ENCODE data around the gene STK35. TPM values are rescaled to one million over a fixed set of nuclear protein-coding genes. Genes with fewer than 3 reads are reported as not detected.
"Not testable (repeated sequence)": the region's sequence is repeated elsewhere in the genome, so short reads cannot be mapped to it uniquely, and the experiment has no call there.

Gene STK35
- total RNA-seq, 1 experiment from 2014 or later: 10.4 TPM

DNA sequence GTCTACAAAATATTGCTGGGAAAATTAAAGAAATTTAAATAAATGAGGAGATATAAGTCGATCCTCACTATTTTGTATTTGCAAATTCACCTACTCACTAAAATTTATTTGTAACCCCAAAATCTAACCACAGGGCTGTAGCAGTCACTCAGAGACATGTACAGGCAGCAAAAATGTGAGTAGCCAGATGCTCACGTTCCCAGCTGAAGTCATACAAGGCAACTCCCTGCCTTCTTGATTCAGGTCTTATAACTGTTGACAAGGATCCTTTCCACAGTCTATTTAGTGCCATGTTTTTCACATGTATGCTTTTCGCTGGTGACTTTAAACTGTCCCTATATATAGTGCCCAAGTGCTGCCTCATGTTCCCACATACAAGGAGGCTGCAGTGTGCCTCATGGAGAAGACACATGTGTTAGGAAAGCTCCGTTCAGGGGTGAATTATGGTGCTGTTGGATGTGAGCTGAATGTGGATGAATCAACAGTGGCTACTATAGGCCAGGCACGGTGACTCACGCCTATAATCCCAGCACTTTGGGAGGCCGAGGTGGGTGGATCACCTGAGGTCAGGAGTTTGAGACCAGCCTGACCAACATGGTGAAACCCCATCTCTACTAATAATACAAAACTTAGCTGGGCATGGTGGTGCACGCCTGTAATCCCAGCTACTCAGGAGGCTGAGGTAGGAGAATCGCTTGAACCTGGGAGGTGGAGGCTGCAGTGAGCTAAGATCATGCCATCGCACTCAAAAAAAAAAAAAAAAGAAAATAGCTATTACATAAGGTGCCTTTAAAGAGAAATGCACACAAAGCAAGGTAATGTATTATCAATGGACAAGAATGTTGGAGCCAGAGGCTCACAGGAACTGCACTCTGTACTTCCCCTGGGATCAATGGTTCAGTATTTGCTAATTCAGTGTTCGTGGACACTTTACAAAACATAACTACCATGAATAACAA lies 55.3 kb downstream of the STK35 start:
- no peak for DNase-seq (ENCODE audit: low spot score)

DNA sequence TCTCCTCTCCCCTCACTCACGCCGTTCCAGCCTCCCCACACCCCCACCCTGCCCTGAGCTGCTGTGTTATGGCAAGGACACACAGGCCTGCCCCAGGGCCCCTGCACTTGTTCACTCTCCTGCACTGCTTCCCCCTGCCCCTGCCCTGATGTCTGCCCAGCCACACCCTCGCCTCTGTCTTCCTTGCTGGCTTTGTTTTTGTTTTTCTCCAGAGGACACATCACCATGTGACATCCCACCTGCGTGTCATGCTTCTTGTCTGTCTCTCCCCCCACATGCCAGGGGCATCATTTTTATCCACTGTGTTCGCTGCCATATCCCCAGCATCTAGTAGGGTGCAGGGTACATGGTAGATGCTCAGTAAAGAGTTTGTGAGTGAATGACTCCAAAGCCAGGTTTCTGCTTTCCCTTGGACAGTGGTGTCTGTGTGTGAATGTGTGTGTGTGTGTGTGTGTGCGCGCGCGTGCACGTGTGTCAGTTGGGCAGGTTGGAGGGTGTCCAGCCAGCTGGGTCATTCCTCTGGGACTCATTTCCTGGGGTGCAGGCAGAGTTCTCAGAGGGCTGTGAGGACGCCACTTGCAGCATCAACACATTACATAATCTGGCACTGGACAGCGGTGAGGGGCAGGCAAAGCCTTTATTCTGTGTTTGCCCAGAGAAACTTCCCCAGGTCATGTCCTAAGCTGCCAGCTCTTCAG lies 60.6 kb downstream of the STK35 start:
- DNase-seq (ENCODE audit: low spot score): no peak

DNA sequence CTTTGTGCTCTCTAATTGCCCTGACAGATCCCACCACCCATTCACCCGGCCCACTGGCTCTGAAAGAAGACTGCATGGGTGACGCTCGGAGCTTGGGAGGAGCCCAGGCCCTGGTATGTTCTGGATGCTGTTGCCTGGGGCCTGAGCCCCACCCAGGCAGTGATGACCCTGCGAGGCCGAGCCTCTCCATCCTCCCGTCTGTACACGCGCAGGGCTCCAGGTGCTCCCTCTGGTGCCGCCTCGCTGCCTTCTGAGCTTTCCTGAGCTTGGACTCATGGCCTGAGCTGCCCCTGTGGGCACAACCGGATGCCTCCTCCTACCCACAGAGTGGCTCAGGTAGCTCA lies 61.2 kb downstream of the STK35 start:
- no peak for DNase-seq (ENCODE audit: low spot score)

DNA sequence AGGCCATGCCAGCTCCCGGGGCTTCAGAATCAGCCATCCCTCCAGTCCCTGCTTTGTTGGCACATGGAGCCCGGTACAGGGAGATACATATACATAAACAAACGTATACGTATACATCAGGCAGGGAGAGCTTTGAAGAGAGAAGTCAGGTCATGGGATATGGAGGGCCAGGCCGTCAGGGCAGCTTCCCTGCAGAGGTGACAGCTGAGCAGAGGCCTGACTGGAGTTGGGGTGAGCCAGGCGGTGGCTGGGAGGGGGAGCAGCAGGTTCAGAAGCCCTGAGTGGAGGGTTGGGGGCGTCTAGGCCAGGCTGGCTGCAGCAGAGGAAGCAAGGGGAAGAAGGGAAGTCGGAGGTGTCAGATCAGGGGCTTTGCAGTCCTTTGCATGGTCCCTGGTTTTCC lies 61.7 kb downstream of the STK35 start:
- DNase-seq (ENCODE audit: low spot score): no peak

DNA sequence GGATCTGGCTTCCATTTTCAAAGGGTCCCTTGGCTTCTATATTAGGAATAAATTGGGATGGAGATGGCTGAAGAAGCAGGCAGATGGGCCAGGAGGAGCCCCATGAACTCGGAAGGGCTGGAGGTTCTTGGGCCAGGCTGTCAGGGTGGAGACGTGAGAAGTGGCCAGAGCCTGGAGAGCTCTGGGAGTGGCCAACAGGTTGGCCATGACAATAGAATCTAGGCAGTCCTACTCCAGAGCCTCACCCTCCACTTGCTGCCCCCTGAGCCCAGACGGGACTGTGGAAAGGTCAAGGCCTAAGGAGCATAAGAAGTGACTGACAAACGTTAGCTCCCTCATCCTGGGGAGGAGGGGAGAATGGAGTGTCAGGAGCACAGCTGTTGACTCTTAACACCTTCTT lies 62.1 kb downstream of the STK35 start:
- no peak for DNase-seq (ENCODE audit: low spot score)

DNA sequence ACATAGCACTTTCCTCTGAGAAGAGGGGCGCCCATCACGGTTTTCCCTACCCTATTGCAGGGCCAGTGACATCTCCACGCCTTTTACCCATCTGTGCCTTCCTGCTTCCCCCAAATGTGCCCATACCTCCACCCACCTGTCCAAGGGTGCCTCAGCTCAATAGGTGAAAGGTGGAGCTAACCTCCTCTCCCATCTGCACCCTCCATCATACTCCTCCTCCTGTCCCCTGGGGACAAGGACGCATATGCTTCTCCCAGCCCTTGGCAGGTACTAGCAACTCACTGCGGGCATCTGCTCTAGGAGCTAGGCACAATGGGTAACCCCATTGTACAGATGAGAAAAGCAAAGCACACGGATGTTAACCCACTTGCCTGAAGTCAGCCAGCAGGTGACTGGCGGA lies 62.8 kb downstream of the STK35 start:
- no peak for DNase-seq (ENCODE audit: low spot score)

DNA sequence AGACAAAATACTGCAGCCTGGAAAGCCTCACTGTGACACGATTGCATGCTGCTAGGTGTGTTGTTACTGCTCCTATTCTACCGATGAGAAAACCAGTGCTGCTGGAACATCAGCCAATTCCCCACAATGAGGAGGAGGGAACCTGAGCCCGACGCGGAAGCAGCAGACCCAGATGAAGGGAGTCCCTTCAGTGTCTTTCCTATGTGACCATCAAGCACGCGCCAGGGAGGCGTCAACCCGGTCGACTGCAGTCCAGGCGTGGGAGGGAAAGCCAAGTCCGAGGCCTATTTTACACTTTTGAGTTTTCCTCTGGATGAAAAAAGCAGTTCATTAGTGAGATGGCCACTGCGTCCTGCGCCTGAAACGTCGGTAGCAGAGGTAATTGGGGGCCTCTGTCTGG lies 63.3 kb downstream of the STK35 start:
- DNase-seq (ENCODE audit: low spot score): no peak

DNA sequence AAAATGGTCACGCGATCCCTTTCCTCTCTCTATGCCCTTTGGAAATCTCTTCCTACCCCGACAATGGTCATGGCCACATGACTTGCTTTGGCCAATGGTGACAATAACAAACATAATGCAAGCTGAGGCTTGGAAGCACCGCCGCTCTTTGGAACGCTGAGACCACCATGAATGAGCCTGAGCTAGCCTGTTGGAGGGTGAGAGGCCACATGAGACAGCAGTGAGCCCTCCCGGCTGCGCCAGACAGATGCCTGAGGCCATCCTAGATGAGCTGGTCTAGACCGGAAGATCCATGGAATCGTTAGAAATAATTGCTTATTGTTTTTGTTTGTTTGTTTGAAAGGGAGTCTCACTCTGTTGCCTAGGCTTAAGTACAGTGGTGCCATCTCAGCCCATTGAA lies 64.2 kb downstream of the STK35 start:
- DNase-seq (ENCODE audit: low spot score): no peak

DNA sequence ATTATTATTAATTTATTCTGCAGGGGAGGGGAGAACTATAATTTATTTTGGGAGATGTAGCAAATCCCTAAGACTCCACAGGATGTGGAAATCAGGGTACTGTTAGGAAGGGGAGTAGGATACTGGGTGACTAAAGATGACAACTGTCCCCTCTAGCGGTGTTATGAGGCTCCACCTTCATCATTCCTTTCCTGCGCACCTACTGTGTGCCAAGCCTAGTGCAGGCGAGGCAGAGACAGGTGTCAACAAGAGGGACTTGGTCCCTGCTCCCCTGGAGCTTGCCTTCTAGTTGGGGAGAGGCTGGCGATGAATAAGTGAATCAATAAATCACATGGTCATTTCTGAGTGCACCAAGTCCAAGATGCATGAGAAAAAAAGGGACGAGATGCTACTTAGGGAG lies 65.5 kb downstream of the STK35 start:
- DNase-seq (ENCODE audit: low spot score): no peak

DNA sequence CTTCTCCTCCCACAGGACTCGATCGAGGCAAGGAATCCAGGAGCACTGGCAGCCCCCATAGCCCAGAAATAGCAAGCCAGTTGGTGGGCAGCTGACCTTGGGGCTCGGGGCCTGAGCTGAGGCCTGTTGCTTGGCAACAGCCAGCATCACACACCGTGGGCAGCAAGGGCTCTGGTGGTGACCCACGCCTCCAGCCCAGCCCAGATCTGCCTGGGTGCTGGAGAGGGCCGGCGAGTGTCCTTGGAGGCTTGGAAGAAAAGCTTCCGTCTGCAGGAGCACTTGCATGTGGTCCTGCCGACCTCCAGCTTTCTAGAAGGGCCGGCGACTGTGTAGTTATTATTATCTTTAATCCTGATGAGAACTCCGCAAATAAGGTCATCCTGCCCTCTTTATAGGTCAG lies 67.3 kb downstream of the STK35 start:
- DNase-seq (ENCODE audit: low spot score): no peak

DNA sequence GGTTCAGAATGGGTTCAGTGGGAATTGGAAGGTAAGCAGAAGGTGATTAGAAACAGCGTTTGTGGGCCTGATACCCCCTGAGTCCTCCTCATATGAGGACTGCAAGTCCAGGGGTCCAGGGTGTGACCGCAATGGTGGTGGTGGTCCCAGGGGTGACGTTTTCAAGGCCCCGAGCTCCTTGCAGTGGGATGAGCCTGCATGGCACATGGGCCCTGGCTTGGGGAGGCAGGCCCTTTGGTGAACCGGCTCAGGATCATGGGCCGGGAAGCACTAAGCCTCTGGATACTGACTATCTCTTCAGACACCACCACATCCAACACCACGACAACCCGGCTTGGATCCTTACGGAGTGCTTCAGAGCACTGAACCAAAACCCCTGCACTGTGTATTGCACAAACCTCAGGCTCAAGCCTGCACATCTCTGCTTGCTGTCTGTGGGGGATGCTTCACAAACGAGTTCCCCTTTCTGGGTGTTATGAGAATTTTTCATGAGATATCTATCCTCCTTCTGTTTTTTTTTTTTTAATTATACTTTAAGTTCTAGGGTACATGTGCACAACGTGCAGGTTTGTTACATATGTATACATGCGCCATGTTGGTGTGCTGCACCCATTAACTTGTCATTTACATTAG lies 67.9 kb downstream of the STK35 start:
- DNase-seq (ENCODE audit: low spot score): no peak

DNA sequence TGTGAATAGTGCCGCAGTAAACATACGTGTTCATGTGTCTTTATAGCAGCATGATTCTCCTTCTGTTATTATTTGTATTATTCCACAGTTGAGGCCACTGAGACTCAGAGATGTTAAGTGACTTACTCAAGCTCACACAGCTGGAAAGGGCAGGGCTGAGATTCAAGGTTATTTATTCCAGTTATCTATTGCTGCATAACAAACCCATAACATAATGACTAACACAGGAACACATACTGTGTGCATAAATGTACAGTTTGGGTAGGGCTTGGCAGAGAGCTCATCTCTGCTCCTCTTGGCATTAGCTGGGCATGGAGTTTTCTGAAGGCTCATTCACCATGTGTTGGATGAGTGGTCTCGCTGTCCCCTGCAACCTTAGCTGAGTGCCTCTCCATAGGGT lies 68.8 kb downstream of the STK35 start:
- DNase-seq (ENCODE audit: low spot score): no peak

DNA sequence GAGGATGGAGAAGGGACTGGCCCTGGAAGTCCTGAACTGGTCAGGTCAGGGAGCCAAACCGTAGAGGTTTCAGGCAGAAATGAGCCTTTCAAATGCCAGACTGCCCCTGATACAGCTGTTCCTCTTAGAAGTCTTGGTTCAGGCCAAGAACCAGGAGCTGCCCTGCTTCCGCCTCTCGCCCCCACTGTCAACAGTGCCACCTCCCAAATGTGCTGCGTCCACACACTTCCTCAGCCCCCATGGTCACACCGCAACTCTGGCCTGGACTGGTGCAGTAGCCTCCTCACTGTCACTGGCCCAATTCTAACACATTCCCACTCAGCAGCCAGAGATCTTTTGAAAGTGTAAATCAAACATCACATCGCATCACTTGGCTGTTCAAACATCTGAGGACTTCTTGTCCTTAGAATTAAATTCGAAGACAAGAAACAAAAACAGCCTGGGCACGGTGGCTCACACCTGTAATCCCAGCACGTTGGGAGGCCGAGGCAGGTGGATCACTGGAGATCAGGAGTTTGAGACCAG lies 69.7 kb downstream of the STK35 start:
- no peak for DNase-seq (ENCODE audit: low spot score)

DNA sequence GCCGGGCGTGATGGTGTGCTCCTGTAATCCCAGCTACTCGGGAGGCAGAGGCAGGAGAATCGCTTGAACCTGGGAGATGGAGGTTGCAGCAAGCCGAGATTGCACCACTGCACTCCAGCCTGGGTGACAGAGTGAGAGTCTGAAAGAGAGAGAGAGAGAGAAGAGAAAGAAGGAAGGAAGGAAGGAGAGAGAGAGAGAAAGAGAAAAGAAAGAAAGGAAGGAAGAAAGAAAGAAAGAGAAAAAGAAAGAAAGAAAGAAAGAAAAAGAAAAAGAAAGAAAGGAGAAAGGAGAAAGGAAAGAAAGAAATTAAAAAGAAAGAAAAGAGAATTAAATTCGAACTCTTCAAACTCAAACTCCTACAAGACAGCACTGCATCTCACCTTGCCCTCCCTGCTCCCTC lies 70.2 kb downstream of the STK35 start:
- not testable (repeated sequence) for DNase-seq (ENCODE audit: low spot score)

DNA sequence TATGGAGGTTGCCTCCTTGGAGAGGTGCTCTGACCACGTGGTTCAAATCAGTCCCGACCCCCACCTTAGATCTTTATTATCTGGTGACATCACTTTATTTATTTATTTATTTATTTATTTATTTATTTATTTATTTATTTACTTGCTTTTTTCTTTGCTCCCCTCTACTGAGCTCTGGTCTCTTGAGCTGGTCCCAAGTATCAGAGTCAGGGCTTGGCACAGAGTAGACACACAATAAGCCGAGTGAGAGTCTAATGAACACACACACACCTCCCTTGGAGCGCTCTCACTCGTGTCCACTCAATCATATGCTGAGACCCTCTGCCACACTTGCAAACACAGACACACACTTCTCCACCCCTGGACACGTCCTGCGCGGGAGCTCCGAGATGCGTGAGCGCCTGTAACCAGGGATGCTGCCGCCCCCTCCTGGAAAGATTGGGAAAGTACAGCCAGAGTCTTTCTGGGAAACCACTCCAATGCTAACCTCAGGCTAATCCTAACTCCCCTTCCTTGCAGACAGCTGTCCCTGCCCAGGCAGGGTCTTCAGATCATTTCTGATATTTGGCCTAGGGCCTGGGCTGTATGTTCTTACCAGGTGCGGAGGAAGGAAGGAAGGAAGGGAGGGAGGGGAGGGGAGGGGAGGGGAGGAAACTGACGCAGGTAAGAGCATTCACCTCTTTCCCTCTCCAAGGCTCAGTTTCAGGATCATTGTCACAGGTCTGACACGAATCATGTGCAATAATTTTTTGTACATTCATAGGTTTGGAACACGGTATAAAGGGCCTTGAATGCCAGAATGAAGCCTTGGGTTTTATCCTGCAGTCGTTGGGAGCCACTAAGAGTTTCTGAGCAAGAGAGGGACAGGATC lies 70.9 kb downstream of the STK35 start:
- peak; percentile 43 for DNase-seq (ENCODE audit: low spot score)

DNA sequence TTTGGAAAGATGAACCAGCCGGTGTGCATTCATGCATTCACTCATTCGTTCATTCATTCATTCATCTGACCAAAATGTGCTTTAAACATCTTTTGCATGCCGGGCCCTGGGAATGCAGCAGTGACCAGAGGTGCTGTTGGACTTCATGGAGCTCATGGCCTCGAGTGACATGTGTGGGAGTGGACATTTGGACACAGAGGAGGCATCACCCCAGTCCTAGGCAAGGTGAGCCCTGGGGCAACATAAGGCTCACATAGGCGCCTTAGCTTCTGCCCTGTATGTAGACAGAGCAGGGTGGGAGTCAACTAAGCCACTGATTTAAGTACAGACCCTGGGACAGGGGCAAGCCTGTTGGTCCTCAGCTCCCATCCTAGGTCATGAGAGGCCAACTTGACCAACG lies 71.6 kb downstream of the STK35 start:
- no peak for DNase-seq (ENCODE audit: low spot score)

DNA sequence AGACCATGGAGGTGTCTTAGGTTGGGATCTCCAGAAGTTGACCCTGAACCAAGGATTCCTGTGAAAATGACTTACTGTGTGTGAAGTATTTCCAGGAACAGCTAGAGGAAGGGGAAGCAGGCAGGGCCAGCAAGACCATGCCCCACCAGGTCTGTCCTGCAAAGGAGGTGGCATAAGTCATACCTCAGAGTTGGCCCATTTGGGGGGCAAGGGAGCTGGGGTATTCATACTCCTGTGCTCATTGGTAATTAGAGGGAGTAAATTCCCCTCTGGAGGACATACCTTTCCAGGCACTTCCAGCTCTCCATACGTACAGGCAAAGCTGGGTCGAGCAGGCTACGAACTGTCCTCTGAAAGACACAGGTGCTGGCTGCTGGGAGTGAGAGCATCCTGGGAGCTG lies 72.4 kb downstream of the STK35 start:
- no peak for DNase-seq (ENCODE audit: low spot score)

DNA sequence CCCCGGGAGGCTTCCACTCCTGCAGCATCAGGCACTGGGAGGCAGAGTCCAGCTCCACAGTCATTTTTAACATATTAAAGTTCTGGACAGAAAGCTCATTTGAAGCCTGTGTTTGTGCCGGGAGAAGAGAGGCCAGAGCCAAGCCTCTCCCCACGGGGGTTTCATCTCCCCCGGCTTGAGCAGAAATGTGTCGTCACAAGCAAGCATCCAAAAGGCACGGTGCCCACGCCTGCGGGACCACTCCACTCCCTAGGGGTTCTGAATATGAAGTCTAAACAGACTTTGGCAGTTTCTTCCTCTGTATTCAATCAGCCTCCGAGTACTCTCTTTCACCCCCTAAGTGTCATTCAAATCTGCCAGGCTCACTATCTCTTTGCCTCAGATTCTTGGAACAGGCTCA lies 75.3 kb downstream of the STK35 start:
- DNase-seq (ENCODE audit: low spot score): no peak

DNA sequence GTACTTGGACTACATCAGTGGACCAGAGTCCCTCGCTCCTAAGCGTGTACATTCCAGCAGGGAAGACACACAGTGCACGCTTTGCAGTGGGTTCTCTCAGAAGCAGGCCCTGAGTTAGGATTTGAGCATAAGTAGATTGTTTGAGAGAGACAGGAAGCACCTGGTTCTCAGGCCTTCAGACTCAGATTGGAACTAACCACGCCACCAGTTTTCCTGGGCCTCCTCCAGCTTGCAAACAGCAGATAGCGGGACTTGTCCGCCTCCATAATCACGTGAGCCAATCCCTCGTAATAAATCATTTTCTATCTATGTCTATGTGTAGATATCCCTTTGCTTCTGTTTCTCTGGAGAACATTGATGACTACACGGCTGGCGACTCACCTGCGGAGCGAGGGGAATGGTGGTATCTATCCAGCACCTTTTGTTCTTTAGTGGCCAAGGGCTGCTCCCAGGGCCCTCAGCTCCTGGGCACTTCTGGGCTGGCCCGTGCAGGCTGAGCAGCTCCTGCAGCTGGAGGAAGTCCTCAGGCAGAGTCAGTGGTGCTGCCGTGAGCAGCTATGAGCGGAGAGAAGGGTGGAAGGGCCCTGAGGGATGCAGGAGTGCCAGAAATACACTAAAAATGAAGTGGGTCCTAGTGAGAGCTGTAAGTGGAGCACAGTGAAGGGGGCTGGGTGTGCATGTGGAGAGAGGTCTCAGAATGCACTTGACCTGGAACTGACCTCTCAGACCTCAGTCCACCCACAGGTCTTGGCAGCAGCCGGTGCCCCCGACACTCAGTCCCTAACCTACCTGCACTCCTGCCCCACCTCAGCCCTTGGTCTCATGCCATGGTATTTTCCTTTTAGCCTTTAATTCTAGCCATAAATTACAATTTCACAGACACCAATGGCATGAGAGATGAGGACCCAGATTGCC lies 76.9 kb downstream of the STK35 start:
- DNase-seq (ENCODE audit: low spot score): no peak

DNA sequence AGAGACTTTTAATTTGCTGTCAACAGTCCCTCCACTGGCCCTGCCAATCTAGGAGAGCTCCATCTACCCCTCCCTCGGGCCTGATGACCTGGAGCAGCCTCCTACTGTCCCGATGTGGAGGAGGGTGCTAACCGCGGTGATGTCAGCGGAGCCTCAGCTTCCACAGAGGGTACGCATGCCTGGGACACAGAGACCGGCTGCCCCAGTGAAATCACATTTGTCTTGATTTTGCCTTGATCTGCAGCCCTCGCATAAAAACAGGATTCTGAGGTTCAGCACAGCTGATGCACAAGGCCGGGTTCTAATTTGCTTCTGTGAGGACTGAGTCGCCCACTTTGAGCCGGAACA lies 77.6 kb downstream of the STK35 start:
- DNase-seq (ENCODE audit: low spot score): no peak

DNA sequence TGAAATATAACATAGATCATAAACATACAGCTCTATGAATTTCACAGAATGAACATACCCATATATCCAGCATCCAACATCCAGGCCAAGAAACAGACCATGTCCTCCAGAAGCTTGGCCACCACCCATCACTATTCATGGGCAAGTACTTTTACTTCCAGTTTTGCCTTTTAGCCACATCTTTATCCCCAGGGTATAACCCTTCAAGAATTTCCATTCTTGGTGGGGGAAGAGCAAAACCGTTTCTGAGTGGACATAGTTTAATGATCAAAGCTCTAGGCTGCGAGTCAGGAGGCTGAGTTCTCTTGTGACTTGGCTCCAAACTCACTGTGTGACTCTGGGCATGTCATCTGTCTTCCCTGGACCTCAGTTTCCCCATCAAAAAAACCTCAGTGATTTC lies 78.3 kb downstream of the STK35 start:
- no peak for DNase-seq (ENCODE audit: low spot score)

Measured in H4 (cell line).